GM19468 (cell line): Measurements from ENCODE around the gene C1S.

Experiments
- ATAC-seq: cut with Tn5 transposase; IDR thresholded peaks from one replicate; pipeline ENCODE4 v1.9.1; 2021; ENCODE audit warnings: mild to moderate bottlenecking, moderate library complexity, moderate number of reproducible peaks; ENCODE audit not compliant: unreplicated experiment; ENCODE audit errors: extremely low read depth

Gene C1S

GRCh38 chr12:7120166-7120565 lies 59.6 kb downstream of the C1S start:
- no peak for ATAC-seq
